22Rv1 (cell line): Measurements from ENCODE around the gene CD1C.

Experiments
- ZFX ChIP-seq: fragments of 450-650 bp; IDR thresholded peaks from 2 replicates; pipeline ENCODE4 v1.6.1; 2017; ENCODE audit warnings: antibody characterized with exemption, borderline replicate concordance
- TF ChIP-seq, protein P1 (sequence below): fragments of 450-650 bp; IDR thresholded peaks from 2 replicates; pipeline ENCODE4 v1.5.1; 2017; ENCODE audit warnings: mild to moderate bottlenecking

DNA sequence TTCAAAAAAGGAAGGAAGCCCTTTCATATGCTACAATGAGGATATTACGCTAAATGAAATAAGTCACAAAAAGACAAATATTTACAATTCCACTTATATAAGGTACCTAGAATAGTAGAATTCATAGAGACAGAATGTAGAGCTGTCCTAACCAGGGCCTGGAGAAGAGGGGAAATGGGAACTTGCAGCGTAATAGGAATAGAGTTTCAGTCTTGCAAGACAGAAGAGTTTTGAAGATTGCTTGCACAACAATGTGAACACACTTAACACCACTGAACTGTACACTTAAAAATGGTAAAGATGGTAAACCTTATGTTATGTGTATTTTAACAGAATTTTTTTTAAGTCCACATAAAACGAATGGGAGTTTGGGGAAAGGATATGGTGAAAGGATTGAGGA lies 38.7 kb downstream of the CD1C start:
- TF ChIP-seq, protein P1, sequence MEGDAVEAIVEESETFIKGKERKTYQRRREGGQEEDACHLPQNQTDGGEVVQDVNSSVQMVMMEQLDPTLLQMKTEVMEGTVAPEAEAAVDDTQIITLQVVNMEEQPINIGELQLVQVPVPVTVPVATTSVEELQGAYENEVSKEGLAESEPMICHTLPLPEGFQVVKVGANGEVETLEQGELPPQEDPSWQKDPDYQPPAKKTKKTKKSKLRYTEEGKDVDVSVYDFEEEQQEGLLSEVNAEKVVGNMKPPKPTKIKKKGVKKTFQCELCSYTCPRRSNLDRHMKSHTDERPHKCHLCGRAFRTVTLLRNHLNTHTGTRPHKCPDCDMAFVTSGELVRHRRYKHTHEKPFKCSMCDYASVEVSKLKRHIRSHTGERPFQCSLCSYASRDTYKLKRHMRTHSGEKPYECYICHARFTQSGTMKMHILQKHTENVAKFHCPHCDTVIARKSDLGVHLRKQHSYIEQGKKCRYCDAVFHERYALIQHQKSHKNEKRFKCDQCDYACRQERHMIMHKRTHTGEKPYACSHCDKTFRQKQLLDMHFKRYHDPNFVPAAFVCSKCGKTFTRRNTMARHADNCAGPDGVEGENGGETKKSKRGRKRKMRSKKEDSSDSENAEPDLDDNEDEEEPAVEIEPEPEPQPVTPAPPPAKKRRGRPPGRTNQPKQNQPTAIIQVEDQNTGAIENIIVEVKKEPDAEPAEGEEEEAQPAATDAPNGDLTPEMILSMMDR, result no peak
- no peak for TF ChIP-seq ZFX
